Measurements from ENCODE around the gene TRAM2. TPM values are rescaled to one million over a fixed set of nuclear protein-coding genes. Genes with fewer than 3 reads are reported as not detected.

Gene TRAM2
- total and polyA plus RNA-seq, 2 of the 4 experiments (the other 2 are of a cell fraction) = 77.2 to 95.7 TPM

- in situ Hi-C loops (cut with MboI; ENCODE audit: low sequenced_read_pairs) = no loop called here
- peak overlapping the region; percentile 67 for H2BK120ac ChIP-seq (ENCODE audit: low read depth, low read length)
- WGBS, 2 experiments (ENCODE audit: extremely low coverage in 2 of 2, insufficient read length in 1 of 2) = no CpG with 5 or more reads among the region's 6 CpGs
Measured at GRCh38 chr6:52612336-52613054, 35.6 kb upstream of the TRAM2 start.

More at GRCh38 chr6:52612336-52613054, 35.6 kb upstream of the TRAM2 start:
- H2BK20ac ChIP-seq (ENCODE audit: low read depth, low read length) = peak overlapping the region; percentile 54
- H3K23ac ChIP-seq (ENCODE audit: low read depth, low read length) = peak overlapping the region; percentile 71; the same call in 1 of the 2 replicates
- H3K9me1 ChIP-seq (ENCODE audit: insufficient read depth, low read length) = peaks cover 18% of the 10 kb centered on the region
- ChIA-PET CTCF (interaction anchor here (0.5 to 1.9 kb wide), 2 partner anchors 36 to 39 kb away, joined by 5 read pairs; partner anchors contain the start of gene TRAM2), POLR2A (ENCODE audit: unreplicated experiment) (interaction anchor here (1.0 kb wide), 1 partner anchor 36 kb away, joined by 3 read pairs; no protein-coding TSS in a partner anchor)
- H3K9ac ChIP-seq (ENCODE audit: low read depth, low read length) = no peak overlapping the region
- H2BK5ac ChIP-seq (ENCODE audit: low read depth, low read length, poor library complexity, severe bottlenecking) = peak overlapping the region; percentile 55
- no peaks in the 10 kb centered on the region for H3K27me3 ChIP-seq (ENCODE audit: control insufficient read depth, insufficient read depth, low read length)
- H3K9me3 ChIP-seq (ENCODE audit: control insufficient read depth, insufficient read depth, low read length) = no peaks in the 10 kb centered on the region
- H3K27ac ChIP-seq (ENCODE audit: insufficient read depth, low read length) = peak overlapping the region; percentile 67; the same call in 1 of the 2 replicates
- BruUV-seq (replicated peaks) = no TSS peak
- H3K4me1 ChIP-seq (ENCODE audit: control insufficient read depth, insufficient read depth, low read length) = peaks cover 23% of the 10 kb centered on the region
- peak overlapping the region; percentile 51 for H3K14ac ChIP-seq (replicated peaks; ENCODE audit: low read depth, low read length)
- peak overlapping the region; percentile 46 to 67 for H4K8ac ChIP-seq (ENCODE audit: low read depth in 2 of 2, low read length in 2 of 2)
- dilution Hi-C loops (cut with HindIII; ENCODE audit: low sequenced_read_pairs, unreplicated experiment) (no loop called here), intact Hi-C loops (cut with micrococcal nuclease) (loop anchor here (5.0 kb wide), 1 partner anchor 35 kb away; no protein-coding TSS in a partner anchor)
- ATAC-seq (ENCODE audit: low read depth) (peak; percentile 53), DNase-seq (peak; percentile 50)
- peak overlapping the region; percentile 86 for H3K18ac ChIP-seq (ENCODE audit: low read depth, low read length)
- peak overlapping the region; percentile 73 for H2AFZ ChIP-seq (replicated peaks; ENCODE audit: low read length, poor library complexity)
- peak overlapping the region; percentile 83 for H4K91ac ChIP-seq (ENCODE audit: insufficient read depth, low read depth, low read length)
- H3K36me3 ChIP-seq (ENCODE audit: control insufficient read depth, insufficient read depth, low read length) = no peaks in the 10 kb centered on the region
- no peaks in the 10 kb centered on the region for H4K20me1 ChIP-seq (ENCODE audit: insufficient read depth, low read length)
- no peak overlapping the region for H3K4me2 ChIP-seq (ENCODE audit: low read depth, low read length)
- H4K5ac ChIP-seq (ENCODE audit: low read depth, low read length) = peak overlapping the region; percentile 22
- H3K4ac ChIP-seq (ENCODE audit: low read depth, low read length) = peak overlapping the region; percentile 72
- H3K56ac ChIP-seq (ENCODE audit: extremely low read depth, insufficient read depth, low read length) = 0 out of 2 replicates have a peak overlapping the region, but pooled peaks have one; percentile 2
- peak overlapping the region; percentile 94 for H2BK15ac ChIP-seq (ENCODE audit: low read depth, low read length)
- 0 out of 4 replicates have a peak, but pooled peaks cover 0 to 5% of the 10 kb centered on the region in 2 experiments for H3K79me1 ChIP-seq (ENCODE audit: low read depth in 1 of 2, low read length in 2 of 2)
- no peak overlapping the region for H2AK9ac ChIP-seq (replicated peaks; ENCODE audit: low read depth, low read length, poor library complexity)
- no peak overlapping the region for H3K4me3 ChIP-seq (ENCODE audit: insufficient read depth, low read depth, low read length)
- TF ChIP-seq CTCF (conservative IDR thresholded peaks at IDR 0.05; ENCODE audit: low read depth, low read length) (no peak), POLR2A (IDR thresholded peaks at IDR 0.05; ENCODE audit: low read depth, low read length) (no peak), RAD21 (IDR thresholded peaks at IDR 0.05; ENCODE audit: low read length) (no peak), CHD1 (IDR thresholded peaks at IDR 0.05; ENCODE audit: low read depth, low read length) (no peak), NFE2L2 (IDR thresholded peaks at IDR 0.05; ENCODE audit: low read depth, low read length) (no peak), RFX5 (IDR thresholded peaks at IDR 0.05; ENCODE audit: low read depth, low read length) (no peak), MAFK (IDR thresholded peaks at IDR 0.05; ENCODE audit: low read depth, low read length) (no peak), CEBPB (IDR thresholded peaks at IDR 0.05; ENCODE audit: low read depth, low read length) (no peak)
- TF ChIP-seq, protein P1, sequence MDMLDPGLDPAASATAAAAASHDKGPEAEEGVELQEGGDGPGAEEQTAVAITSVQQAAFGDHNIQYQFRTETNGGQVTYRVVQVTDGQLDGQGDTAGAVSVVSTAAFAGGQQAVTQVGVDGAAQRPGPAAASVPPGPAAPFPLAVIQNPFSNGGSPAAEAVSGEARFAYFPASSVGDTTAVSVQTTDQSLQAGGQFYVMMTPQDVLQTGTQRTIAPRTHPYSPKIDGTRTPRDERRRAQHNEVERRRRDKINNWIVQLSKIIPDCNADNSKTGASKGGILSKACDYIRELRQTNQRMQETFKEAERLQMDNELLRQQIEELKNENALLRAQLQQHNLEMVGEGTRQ (IDR thresholded peaks at IDR 0.05; ENCODE audit: low read depth, low read length) = no peak
- TF ChIP-seq, protein P2, sequence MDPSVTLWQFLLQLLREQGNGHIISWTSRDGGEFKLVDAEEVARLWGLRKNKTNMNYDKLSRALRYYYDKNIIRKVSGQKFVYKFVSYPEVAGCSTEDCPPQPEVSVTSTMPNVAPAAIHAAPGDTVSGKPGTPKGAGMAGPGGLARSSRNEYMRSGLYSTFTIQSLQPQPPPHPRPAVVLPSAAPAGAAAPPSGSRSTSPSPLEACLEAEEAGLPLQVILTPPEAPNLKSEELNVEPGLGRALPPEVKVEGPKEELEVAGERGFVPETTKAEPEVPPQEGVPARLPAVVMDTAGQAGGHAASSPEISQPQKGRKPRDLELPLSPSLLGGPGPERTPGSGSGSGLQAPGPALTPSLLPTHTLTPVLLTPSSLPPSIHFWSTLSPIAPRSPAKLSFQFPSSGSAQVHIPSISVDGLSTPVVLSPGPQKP (IDR thresholded peaks at IDR 0.05; ENCODE audit: borderline replicate concordance, low read depth, low read length) = no peak
- peak overlapping the region; percentile 79; the same call in 1 of the 2 replicates for H2AK5ac ChIP-seq (ENCODE audit: low read depth, low read length)

All from IMR-90 (cell line).